GM12875 (cell line): ENCODE measurements around the gene PDE4D.

Source experiments
- H3K4me3 ChIP-seq: one replicate; pipeline ENCODE4 v1.5.1; 2011; ENCODE audit warnings: low read depth, low read length, control low read depth
- TF ChIP-seq, protein P1 (sequence below): IDR thresholded peaks from 2 replicates; pipeline ENCODE4 v1.5.1; 2011; ENCODE audit warnings: low read depth, mild to moderate bottlenecking, control low read depth, inconsistent platforms, low read length, moderate library complexity, borderline replicate concordance; ENCODE audit not compliant: insufficient read depth

The PDE4D gene

DNA sequence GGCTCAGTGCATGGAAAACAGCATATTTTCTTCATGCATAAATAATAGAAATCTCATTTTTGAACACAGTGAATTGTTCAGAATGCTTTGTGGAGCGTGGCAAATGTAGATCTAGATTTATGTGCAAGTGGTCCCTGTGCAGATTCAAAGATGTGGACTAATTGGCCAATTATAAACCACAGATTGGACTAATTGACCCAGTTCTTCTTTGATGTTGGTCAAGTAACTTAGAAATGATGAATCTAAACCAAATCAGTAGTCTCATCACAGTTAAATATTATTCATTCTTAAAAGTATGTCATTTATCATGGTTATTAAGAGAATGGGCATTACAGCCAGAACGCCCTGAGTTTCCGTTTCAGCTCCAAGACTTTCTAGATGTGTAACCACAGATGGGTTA is 11.7 kb upstream of the PDE4D start:
- TF ChIP-seq, protein P1, sequence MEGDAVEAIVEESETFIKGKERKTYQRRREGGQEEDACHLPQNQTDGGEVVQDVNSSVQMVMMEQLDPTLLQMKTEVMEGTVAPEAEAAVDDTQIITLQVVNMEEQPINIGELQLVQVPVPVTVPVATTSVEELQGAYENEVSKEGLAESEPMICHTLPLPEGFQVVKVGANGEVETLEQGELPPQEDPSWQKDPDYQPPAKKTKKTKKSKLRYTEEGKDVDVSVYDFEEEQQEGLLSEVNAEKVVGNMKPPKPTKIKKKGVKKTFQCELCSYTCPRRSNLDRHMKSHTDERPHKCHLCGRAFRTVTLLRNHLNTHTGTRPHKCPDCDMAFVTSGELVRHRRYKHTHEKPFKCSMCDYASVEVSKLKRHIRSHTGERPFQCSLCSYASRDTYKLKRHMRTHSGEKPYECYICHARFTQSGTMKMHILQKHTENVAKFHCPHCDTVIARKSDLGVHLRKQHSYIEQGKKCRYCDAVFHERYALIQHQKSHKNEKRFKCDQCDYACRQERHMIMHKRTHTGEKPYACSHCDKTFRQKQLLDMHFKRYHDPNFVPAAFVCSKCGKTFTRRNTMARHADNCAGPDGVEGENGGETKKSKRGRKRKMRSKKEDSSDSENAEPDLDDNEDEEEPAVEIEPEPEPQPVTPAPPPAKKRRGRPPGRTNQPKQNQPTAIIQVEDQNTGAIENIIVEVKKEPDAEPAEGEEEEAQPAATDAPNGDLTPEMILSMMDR = no peak
- no peak overlapping the region for H3K4me3 ChIP-seq

DNA sequence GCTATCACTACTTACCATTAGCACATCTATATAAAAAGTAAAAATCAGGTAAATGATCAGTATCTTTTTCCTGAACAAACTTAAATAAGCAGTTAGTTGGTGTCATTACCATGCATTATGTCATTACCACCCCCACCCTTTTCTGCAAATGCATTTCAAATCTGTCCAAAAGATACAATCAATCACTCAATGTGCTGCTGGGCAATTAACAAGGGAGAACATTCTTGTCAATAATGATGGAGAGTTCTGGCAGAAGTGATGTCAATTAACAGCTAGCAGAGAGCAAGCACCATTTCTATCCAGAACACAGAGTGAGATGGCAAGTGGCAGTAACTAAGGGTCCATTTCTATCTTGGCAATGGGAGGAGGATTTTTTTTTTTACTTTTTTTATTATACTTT is 3.5 kb upstream of the PDE4D start:
- H3K4me3 ChIP-seq = no peak overlapping the region
- TF ChIP-seq, protein P1 = no peak

DNA sequence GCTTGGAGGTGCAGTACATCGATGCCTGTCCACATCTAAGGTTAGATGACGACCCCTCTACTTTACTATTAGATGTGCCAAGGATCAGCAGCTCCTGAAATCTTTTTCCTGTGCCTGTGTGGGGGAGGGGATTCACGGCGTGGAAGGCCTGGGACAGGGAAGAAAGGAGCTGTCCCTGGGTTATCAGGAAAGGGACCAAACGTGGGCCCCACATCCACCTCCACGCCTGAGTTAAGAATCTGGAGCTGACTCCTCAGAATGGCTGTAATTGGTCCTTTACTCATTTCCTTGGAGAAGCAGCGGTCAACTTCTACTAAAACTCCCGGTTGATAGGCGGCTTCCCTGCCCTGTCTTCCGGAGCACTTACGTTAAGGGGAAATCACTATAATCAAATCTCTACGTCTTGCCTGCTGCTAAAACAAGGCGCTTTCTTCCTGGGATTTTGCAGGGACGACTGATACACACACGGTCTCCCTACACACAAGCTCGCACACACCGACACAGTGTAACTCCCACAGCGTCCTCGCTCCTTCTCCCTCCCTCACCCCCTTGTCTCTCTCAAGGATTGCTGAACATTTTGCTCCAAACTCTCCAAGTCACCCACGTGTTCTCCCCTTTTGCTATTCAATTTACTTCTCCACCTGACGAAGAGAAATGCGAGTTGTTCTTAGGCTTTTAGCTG is 1.4 kb downstream of the PDE4D start:
- no peak overlapping the region for H3K4me3 ChIP-seq
- TF ChIP-seq, protein P1 = no peak

DNA sequence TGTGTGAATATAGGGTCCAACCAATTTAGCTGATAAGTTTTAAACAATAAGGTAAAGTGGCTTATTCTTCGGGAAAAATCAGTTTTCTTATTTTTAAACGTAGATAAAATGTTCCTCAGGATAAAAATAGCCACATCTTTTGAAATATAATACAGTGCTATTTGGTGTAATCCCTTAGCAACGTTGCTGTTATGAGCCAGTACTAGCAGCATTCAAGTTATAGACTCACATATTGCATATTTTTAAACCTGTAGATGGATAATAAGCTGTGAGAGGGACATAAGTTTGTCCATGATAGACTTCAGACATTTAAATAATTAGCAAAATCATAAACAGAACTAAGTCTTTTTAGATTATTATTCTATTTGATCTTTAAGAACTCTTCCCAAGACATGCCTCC is 6.3 kb downstream of the PDE4D start:
- TF ChIP-seq, protein P1 = no peak

DNA sequence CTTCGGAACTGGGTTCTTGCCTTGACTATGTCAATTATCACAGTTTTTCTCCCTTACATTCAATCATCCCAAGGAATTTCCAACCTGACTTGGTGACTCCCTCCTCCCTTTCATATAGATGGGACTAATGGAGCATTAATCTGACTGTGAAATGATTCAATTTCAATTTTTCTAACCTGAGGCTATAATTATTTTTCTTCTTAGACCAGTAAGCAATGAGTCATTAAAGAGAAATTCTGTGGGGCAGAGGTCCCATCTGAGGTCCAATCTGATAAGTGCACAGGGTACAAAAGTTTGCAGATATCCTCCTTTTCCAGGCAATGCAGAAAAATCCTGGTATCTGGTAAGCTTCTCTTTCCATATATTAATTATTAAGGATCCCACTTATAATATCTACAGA is 18.9 kb downstream of the PDE4D start:
- TF ChIP-seq, protein P1 = no peak
- no peak overlapping the region for H3K4me3 ChIP-seq

More for the DNA sequence above, 6.3 kb downstream of the PDE4D start:
- no peak overlapping the region for H3K4me3 ChIP-seq

DNA sequence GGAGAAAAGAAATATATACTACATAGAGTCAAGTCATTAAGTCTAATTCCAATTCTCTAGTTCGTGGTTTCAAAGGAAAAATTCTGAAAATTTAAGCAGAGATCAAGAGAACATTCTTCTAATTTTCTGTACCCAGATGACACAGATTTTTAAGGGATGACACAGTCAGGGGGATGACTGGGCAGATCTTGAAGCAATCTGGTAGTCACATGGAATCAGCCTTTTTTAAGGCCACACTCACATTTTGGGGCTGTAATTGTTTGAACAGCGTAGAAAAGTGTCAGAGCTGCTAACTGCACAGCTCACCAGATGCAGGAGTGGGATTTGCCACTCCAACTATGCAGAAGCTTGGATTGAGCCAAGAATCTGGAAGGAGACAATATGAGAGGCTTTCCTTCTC is 20.4 kb downstream of the PDE4D start:
- no peak overlapping the region for H3K4me3 ChIP-seq
- TF ChIP-seq, protein P1 = no peak

DNA sequence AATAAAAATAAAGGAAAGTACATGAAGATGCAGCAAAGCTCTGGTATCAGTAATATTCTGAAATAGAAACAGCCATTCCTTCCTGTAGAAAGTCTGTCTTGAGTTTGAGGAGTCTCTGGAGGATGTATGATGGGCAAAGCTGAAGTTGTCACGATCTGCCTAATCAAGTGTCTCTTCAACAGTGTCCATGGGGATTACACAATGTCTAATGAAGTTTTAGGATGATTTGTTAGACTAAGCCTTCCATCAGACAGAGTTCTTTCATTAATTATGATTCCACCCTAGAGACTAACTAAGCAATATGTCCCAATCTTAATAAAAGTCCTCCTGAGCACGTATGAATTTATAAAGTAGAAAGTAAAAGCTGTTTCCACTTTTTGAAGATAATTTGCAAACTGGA is 26.9 kb downstream of the PDE4D start:
- TF ChIP-seq, protein P1 = no peak

More for the DNA sequence above, 26.9 kb downstream of the PDE4D start:
- H3K4me3 ChIP-seq = no peak overlapping the region
